Fibroblast of mammary gland (primary cell): Measurements from ENCODE around the gene CPLX3.

Experiments used
- DNase-seq: peaks from one replicate; pipeline ENCODE4 v3.0.0-alpha.2; 2010; ENCODE audit warnings: low read depth
- H3K4me3 ChIP-seq: 2 replicates; pipeline ENCODE4 v1.5.1; 2011; ENCODE audit warnings: low read depth, mild to moderate bottlenecking, low read length, moderate library complexity; ENCODE audit not compliant: control insufficient read depth
- TF ChIP-seq, protein P1 (sequence below): conservative IDR thresholded peaks from 2 replicates; pipeline ENCODE4 v1.5.1; 2011; ENCODE audit warnings: low read depth, low read length, inconsistent platforms; ENCODE audit not compliant: control insufficient read depth, insufficient read depth

CPLX3 gene

DNA sequence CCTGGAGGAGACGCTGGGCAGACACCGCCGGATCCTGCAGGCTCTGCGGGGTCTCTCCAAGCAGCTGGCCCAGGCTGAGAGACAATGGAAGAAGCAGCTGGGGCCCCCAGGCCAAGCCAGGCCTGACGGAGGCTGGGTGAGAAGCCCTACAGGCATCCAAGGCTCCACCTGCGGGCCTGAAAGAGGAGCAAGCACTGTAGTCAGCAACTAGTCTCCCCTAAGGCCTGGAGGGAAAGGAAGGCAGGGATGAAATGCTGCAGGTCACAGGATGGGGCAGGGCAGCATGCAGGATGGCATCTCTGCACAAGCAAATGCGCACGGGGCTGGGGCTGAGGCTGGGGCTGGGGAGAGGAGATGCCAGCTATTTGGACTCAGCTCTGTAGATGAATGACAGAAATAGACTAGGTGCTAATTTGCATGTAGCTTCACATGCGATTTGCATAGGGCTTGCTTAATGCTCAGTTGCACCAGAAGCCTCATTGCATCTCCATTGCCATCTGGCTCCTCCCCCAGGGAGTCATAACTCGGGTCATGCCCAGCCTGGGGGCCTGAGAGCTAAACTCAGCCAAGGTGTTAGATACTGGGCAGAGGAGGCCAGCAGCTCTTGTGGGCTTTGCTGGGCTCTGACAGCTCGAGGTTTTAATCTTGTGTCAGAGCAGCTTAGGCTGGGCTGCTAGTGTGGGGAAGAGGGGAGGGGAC is 5.2 kb upstream of the CPLX3 start:
- H3K4me3 ChIP-seq: no peak overlapping the region
- TF ChIP-seq, protein P1, sequence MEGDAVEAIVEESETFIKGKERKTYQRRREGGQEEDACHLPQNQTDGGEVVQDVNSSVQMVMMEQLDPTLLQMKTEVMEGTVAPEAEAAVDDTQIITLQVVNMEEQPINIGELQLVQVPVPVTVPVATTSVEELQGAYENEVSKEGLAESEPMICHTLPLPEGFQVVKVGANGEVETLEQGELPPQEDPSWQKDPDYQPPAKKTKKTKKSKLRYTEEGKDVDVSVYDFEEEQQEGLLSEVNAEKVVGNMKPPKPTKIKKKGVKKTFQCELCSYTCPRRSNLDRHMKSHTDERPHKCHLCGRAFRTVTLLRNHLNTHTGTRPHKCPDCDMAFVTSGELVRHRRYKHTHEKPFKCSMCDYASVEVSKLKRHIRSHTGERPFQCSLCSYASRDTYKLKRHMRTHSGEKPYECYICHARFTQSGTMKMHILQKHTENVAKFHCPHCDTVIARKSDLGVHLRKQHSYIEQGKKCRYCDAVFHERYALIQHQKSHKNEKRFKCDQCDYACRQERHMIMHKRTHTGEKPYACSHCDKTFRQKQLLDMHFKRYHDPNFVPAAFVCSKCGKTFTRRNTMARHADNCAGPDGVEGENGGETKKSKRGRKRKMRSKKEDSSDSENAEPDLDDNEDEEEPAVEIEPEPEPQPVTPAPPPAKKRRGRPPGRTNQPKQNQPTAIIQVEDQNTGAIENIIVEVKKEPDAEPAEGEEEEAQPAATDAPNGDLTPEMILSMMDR: no peak
- no peak for DNase-seq

- no peak for DNase-seq
- H3K4me3 ChIP-seq: no peak overlapping the region
- TF ChIP-seq, protein P1: no peak
Measured at GRCh38 chr15:74821790-74822158, 4.7 kb upstream of the CPLX3 start.

DNA sequence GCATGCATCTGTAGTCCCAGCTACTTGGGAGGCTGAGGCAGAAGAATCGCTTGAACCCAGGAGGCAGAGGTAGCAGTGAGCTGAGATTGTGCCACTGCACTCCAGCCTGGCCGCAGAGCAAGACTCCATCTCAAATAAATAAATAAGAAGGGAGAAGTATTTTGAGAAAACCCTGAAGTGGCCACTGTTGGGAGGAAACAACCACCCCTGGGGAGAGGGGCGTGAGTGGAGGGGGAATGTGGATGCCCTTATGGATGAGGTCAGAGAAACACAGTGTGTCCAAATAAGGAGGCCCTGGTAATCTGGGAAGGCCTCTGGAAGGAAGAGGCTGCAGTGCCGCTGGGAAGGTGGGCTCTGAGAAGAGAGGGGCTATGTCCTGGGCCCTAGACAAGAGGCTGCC is 4.2 kb upstream of the CPLX3 start:
- no peak overlapping the region for H3K4me3 ChIP-seq
- TF ChIP-seq, protein P1: no peak
- no peak for DNase-seq

GRCh38 chr15:74823324-74823723 is 3.1 kb upstream of the CPLX3 start:
- H3K4me3 ChIP-seq: no peak overlapping the region
- TF ChIP-seq, protein P1: no peak

DNA sequence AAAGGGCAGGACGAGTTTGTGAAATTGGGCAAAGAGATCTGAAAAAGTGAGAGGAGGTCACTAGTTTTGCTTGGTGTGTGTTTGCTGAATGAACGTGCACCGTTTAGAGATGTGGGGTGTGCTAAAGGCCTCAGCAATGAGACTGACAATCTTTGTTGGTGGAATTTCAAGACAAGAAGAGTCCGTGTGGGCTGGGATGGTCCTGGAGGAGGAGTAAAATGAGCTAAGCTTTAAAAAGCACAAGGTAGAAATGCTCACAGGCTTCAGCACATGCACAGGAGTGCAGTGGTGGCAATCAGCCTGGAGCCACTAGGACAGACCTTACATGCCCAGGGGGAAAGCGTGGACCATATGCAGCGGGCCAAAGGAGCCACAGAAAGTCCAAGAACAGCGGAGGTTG is 1.5 kb upstream of the CPLX3 start:
- TF ChIP-seq, protein P1: no peak
- H3K4me3 ChIP-seq: no peak overlapping the region
- DNase-seq: no peak

More at GRCh38 chr15:74823324-74823723, 3.1 kb upstream of the CPLX3 start:
- DNase-seq: no peak

- TF ChIP-seq, protein P1: no peak
- DNase-seq: no peak
- no peak overlapping the region for H3K4me3 ChIP-seq
Measured at GRCh38 chr15:74825866-74826265, 561 bp upstream of the CPLX3 start.

DNA sequence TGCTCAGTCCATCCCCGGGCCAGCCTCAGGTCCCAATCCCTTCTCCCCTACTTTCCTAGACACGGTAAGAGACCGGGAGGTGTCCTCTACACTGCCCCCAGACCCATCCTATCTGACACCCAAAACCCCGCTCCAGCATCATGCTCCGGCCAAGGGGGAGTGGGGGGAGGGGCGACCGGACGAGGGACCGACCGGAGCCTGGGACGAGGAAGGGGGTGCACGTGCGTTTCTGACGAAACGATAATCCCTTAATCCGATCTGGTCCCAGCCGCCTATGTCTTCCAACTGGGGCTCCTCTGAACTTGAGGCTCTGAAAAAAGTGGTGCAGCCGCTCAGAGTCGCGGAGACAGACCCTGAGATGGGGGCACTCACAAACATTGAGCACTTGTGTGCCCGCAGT is 494 bp downstream of the CPLX3 start:
- DNase-seq: no peak
- TF ChIP-seq, protein P1: no peak
- no peak overlapping the region for H3K4me3 ChIP-seq
